Uterus (tissue), 2 donors: ENCODE data around the gene POLQ.

ENCODE experiments used
- CTCF ChIP-seq, 4 experiments: fragments of 200-600 bp in 2 of 4; fragments of 450-650 bp in 2 of 4; sonication (generic) in 2 of 4; IDR thresholded peaks; one replicate each; pipeline ENCODE4 v1.5.1; 2016 to 2019; ENCODE audit warnings: antibody characterized with exemption in 4 of 4, mild to moderate bottlenecking in 2 of 4, moderate library complexity in 1 of 4
- POLR2A ChIP-seq, 2 donors: fragments of 450-650 bp; IDR thresholded peaks; one replicate each; pipeline ENCODE4 v1.6.1; 2016; ENCODE audit warnings: antibody characterized with exemption in 2 of 2, mild to moderate bottlenecking in 1 of 2, moderate library complexity in 1 of 2

DNA sequence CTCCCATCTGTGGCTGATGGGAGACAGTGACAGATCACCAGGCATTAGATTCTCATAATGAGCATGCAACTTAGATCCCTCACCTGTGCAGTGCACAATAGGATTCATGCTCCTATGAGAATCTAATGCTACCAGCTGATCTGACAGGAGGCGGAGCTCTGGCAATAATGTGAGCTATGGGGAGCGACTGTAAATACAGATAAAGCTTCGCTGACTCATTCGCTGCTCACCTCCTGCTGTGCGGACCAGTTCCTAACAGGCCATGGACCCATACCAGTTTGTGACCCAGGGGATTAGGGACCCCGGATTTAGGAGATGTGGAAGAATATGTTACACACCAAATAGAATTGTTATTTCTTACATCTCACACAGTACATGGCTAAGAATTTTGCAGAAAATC lies 28.7 kb upstream of the POLQ start:
- no peak for TF ChIP-seq POLR2A (IDR thresholded peaks at IDR 0.05)
- no peak for TF ChIP-seq CTCF (IDR thresholded peaks at IDR 0.05)
